HG02588 (cell line): ENCODE results near the gene LYZL4.

Experiments
- ATAC-seq: cut with Tn5 transposase; IDR thresholded peaks from one replicate; pipeline ENCODE4 v1.9.1; 2021; ENCODE audit warnings: mild to moderate bottlenecking, moderate library complexity; ENCODE audit not compliant: unreplicated experiment

The LYZL4 gene

DNA sequence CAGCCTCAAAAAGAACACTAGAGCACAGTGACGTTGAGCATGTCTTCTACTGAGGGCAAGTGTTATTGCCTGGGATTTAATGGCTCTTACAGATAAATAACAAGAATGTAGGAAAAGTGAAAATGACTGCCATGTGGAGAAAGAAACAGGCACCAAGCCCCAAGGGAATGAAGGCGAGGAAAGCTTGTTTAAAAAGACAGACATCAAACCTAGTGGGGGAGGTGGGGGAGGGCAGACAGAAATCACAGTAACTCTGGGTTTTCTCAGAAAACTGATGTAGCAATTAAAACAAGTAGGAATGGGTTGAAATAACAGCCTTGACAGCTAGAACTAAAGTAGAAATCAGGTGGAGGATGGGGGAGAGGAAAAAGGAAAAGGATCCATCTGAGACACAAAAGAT is 18.4 kb upstream of the LYZL4 start:
- no peak for ATAC-seq

DNA sequence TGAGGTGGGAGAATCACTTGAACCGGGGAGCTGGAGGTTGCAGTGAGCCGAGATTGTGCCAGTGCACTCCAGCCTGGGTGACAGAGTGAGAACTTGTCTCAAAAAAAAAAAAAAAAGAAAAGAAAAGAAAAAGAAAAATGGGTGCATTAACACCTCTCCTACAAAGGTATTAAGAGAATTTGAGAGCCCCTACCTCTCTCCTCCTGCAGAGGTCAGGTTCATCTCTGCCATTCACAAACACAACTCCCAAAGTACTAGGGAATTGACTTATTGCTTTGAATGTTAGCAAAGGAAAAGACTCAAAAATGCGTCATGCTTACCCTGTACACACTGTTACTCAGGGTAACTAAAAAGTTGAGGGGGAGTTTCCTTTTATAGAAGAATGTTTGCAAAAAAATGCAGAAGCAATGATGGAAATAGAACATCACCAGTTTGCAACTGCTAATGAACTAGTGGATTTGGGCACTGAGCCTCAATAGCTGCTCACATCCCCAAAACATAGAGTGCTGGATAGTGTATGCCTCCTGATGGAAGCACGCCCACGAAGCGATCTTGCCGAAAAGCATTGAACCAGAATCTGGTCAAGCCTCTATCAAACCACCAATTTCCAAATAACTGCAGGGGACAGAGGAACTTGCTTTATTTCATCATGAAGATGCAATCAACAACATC is 15.5 kb upstream of the LYZL4 start:
- ATAC-seq, result no peak

DNA sequence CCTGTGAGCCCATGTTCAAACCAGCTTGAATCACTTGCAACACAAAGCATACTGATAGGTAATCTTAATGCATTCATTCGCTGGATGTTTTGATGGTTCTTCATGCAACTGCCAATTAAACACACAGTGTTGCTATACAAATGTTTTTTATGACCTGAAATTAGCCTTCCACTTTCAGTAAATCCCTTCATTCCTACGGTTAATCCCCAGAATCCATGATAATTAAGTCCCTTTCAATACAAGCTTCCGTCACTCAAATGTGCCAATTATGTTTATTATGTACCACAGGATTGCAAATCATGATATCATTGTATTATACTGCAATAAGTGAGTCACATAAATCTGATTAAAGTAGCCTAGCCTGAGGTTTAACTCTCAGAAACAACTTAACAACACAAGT is 14.5 kb upstream of the LYZL4 start:
- no peak for ATAC-seq

DNA sequence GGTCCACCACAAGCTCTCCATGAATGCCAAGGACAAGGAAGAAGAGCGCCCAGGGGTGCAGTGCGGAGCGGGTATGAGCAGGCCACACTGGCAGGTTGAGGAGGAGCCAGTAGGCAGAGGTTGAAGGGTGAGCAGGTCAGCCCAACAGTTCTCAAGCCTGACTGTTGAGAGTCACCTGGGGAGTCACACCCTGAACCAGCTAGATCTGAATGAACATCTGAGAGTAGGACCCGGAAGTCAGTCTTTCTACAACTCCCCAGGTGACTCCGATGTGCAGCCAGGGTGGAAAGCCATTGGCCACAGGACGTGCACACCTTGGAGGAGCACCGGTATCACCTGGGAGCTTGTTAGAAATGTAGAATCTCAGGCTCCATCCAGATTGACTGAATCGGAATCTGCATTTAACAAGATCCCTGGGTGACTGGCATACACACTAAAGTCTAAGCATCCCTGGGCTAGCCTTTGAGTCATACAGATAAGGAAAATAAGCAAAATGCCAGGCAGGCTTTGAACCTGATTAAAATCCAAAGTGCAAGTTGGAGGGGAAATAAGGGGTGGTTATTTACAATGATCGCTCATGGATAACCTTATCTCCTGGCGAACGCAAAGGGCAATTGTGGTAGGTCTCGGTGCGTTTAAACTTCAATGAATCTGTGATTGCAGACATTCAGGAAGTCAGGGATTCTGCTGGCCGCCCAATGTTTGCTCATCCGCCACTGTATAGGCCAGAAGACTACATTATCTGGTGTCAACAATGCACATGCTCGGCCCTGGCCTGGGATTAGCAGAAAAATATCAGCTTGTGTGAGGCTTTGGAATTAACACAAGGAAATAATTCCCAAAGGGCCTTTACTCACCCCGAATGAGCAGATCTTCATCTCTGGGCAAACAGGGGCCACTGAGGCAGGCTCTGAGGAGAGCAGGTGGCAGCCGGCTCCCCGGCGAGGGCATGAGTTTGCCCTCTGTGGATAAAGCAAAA is 11.7 kb upstream of the LYZL4 start:
- no peak for ATAC-seq

- no peak for ATAC-seq
Observed at GRCh38 chr3:42419563-42419962, 9.2 kb upstream of the LYZL4 start.

DNA sequence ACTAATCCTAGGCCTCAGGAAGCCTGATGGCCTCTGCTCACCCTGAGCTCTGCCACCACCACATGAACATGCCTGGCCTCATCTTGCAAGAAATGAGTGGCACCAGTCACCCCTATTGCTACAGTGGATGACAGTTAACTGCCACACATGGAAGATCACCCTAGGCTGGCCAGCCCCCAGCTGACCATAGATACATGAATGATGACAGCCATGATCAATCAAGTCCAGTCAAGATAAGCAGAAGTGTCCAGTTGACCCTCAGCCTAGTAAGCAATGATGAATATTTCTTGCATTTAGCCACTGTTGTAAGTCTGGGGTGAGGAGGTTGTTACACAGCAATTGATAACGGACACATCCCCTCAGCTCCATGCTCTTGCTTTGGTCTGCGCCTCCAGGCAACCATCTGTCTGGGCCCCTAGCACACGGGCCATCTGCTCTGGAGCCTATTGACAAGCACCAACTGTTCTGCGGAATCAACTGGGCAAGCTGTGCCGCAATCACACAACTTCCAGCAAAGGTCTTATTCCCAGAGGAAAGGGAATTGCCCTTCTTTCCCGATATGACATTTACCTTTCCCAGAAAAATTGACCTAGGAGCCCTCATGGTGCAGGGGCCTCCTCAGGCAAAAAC is 2.2 kb upstream of the LYZL4 start:
- no peak for ATAC-seq

DNA sequence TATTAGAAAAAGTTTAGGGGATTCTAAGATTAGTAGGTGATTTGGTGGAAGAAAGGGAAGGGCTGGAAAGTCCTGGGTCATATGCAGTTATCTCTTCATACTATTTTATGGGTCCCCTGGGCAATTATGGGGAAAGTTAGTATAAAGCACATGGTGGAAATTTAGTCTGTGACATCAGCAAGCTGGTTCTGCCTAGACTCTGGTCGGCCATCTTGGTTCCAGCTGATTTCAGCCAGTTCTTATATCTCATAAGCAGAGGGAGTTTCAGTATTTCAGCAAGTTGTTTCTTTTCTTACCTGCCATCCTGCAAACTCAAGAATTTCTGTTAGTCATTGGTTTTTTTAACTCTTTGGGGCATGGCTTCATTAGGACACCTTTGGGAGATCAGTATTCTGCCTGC is 1.0 kb upstream of the LYZL4 start:
- no peak for ATAC-seq

GRCh38 chr3:42408156-42408555 is 2.3 kb downstream of the LYZL4 start:
- no peak for ATAC-seq

GRCh38 chr3:42406727-42407450 is 3.5 kb downstream of the LYZL4 start:
- no peak for ATAC-seq

- ATAC-seq, result no peak
Observed at GRCh38 chr3:42405857-42406256, 4.6 kb downstream of the LYZL4 start.

DNA sequence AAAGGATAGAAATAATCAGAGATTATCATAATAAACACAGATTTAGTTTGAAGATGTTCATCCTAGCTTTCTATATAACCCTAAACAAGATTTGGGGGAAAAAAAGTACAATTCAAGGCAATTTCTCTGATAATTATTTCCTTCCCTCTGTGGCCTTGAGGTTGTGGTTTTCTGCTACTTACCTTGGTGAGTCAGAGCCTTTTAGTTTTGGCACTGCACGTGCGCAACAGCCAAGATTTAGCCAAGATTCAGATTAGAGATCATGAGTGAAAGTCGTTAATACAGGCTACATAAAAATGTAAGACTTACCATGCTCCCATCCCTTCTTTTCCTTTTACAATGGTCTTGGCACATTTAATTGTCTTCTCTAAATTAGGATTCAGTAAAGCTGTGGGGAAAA is 6.7 kb downstream of the LYZL4 start:
- ATAC-seq, result no peak

GRCh38 chr3:42402394-42403096 is 7.9 kb downstream of the LYZL4 start:
- no peak for ATAC-seq

DNA sequence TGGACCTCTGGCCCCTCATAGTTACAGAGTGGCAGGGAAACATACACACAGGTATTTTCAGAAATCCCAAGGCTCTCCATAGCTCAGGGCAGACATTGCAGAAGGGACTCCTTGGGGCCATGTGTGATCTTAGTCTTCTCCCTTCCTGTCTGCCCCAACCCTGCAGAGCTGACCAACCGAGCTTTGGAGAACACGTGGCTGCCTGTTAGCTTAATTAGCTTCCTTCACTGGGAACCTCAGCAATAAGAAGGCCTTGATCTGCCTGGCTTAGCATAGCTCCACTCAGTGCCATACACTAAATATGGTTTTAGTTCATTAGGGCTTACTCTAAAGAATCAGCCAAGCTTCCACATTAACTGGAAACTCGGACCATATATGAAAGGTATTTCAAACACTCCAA is 12.3 kb downstream of the LYZL4 start:
- no peak for ATAC-seq

GRCh38 chr3:42397644-42398043 is 12.8 kb downstream of the LYZL4 start:
- ATAC-seq, result no peak

DNA sequence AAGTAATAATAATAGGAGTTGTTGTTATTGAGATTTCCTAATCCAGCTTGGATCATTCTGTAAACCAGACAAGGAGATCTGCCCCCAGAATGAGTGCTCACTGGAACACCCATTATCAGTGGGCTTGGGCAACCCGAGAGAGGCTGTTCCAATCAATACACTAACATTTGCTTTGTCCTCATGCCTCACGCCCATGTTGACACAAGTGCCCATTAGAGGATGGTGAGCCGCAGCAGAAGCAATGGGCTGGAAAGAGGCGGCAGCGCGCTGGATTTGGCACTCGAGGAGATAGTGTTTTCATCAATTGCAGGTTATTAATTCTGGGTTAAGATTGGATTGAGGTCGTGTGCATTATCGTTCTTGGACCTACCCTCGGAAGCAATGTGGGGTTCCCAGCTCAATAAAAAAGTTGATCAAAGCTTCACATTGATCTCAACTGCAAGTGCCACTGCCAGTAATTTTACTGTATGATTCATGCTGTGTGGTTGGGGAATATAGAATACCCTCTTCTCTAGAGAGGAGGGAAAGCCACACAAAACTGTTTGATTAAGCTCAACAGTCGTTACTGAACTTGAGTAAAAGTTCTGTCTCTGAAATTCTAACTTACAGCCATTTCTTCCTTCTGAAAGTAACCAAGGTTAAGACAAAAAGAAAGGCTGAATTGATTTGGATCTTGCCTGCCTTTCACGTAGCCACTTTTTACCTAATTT is 15.7 kb downstream of the LYZL4 start:
- ATAC-seq, result no peak

DNA sequence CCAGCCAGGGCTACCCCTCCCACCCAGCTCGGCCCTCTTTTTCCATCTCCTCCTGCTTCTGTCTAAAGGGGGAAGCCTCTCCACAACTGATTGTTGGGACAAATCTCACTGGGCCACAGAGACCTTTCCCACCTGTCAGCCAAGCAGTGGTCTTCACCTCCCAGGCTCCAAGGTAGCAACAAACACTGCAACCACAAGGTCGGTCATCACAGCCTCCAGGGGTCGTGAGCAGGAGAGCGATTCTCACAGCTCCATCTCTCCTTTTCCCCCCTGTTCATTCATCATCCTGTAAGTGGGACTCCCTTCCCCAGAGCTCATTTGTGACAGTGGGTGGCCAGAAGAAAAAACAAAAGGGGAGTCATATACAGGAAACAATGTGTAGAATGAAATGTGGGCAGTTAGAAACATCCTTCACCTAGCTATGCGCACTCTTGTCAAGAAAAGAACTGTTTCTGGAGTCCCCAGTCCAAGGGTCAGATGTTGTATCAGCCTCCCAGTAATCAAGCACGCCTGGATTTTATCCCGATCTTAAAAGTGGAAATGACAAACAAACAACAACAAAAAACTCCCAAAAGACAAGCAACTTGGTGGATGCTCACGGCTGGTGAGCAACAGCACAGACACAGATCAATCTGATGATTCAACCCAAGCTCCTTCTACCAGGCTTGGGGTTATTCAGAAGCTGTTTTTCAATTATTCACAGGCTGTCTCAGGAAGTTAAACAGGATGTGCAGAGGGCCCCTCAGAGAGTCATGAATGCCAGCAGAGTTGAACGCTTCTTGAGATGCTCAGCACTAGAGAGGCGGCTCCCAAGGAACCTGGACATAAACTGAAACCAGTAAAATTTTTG is 22.4 kb downstream of the LYZL4 start:
- no peak for ATAC-seq

- no peak for ATAC-seq
Observed at GRCh38 chr3:42381551-42382082, 28.8 kb downstream of the LYZL4 start.

- ATAC-seq, result no peak
Observed at GRCh38 chr3:42377681-42378080, 32.7 kb downstream of the LYZL4 start.

GRCh38 chr3:42376344-42376798 is 34.0 kb downstream of the LYZL4 start:
- ATAC-seq, result no peak
